NCI-H82 (cell line): Measurements from ENCODE around the gene IFNA14.
"Not testable (repeated sequence)": the region's sequence is repeated elsewhere in the genome, so short reads cannot be mapped to it uniquely, and the experiment has no call there.

Experiments used
- DNase-seq: peaks from one replicate; lab custom pipeline; 2025; lab: John Stamatoyannopoulos, UW

IFNA14 gene

DNA sequence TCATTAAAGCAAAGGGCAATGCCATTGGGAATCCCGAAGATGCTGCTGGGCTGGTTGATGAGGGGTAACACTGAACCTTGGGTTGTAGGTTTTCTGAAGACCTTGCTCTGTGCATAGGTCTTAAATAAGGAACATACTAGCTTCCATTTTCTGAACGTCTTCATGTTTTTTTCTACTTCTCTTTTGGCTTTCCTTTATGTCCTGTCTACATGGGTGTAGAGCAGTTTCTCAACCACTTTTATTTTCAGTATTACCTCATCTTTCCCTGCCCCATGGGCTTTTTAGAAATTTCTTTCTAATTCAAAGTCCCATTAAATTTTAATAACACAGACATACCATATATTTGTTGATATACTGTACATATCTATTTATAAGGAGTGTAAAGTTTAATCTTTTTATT lies at the start of gene IFNA14:
IFNA14 (minus strand) TSS at position 95 of the 400 bp plus-strand sequence; CDS start at position 25, 70 bp downstream.
- no peak for DNase-seq

GRCh38 chr9:21287280-21287679 lies 47.5 kb upstream of the IFNA14 start:
- no peak for DNase-seq

GRCh38 chr9:21286659-21287058 lies 46.9 kb upstream of the IFNA14 start:
- DNase-seq: no peak

GRCh38 chr9:21286099-21286498 lies 46.3 kb upstream of the IFNA14 start:
- DNase-seq: no peak

DNA sequence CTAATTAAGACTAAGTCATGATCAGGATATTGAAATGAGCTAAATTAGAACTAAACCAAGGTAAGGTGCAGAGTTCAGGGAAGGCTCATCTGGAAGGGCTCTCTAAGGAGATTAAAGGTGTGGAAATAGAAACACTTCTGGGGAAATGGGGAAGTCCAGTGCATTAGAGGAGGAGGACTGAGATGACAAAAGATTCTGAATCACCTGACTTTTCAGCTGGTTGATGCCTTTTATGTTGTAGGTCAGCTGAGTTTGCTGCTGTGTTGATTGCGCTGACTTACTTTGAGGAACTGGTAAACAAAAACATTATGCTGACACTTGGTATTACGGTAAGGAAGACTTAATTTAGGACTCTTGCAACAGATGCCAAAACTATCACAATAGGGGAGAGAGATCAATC lies 41.5 kb upstream of the IFNA14 start:
- no peak for DNase-seq

- DNase-seq: no peak
These were observed 28.5 kb upstream of the IFNA14 start for GRCh38 chr9:21268347-21268657.

- DNase-seq: no peak
These were observed 27.9 kb upstream of the IFNA14 start for GRCh38 chr9:21267485-21268346.

GRCh38 chr9:21266733-21267484 lies 27.1 kb upstream of the IFNA14 start:
- no peak for DNase-seq

DNA sequence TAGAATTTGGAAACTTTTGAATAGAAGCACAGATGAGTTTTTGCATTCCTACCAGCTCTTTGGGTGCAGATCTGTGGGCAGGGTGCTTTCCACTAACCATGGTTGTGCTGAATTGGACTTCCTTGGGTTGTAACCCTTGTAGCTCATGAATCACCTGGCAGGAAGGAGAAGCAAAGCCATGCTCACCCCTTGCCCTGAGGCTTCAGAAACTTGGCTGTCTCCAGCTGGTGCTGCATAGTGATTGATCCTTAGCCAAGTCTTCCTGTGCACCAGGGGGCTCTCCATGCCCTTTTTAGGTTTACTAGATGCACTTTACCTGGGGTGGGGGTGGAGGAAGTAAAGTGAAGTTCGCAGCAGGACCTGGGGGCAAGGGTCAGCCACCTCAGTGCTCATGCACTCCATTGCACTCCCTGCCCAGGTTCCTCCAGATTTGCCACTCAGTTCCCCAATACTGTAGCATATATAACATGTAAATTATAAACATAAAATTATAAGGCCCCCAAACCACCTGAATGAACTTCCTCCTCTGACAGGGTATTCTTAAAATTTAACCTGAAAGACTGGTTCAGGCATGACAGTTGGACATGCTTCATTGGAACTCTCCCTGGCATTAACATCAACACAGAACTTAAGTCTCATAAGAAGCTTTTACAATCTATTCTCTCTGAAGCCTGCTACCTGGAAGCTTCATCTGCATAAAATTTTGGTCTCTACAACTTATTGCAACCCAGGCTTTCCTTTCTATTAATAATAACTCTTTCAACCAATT lies 25.8 kb upstream of the IFNA14 start:
- DNase-seq: no peak

DNA sequence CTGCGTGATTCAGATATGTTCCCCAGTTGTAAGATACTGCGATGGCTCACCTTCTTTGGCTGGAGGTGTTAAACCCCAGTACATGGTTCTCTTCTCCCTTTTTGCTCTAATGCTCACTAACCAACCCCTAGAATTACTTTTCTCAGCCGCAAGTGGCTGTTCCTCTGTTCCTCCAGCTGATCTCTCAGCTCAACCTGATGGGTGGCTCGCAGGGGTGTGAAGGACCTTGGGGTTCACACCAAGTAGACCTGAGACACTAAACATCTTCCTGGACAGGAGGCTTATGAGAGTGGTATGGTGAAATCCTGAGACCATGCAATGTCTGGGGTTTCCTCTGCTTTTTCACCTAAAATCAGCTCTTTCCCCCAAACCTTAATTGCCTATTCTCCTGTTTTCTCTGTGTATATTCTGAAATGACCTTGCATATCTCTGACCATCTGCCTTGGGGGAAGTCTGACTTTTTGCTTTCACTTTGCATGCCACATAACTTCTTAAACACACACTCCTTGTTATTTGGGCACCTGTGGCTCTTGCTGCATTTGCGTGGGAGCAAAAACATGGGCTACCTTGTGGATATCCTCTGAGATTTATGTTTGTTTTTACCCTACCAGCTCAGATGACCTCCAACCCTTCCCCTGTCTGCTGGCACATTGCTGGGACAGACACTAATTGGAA lies 15.9 kb upstream of the IFNA14 start:
- no peak for DNase-seq

DNA sequence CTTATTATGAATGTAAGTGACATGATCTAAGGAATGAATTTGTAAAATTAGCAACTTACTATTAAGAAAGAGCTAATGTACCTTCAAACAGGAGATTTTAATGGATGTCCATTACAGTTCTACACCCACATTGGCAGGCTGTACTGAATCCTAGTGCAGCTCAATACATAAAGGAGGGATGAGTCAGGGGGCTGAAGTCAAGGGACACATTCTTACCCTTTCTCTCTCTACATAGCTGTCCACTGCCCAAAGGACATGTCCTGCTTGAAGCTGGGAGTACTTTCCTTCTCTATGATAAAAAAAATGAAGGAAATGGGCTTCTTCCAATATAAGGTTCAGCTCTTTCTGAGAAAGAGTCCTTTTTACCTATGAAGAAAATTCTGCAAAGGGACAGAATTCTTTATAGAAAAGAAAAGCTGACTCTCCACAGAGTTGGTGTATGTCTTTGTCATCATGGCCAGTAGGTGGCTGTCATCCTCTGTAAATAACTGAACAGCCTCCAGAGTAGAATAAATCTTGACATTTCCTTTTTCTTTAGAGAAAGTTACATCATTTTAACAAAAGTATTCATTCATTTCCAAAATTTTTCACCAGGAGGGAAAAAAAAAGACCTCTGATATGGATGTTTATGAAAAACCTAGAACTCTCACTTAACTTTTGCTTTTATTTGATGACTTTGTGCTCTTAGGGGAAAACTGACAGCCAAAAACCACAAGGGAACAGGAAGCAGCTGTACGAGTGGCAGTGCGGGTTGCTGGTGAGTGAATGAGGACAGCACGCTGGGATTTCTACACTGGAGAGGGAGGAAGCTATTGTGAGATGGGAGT lies 13.1 kb upstream of the IFNA14 start:
- DNase-seq: peak; percentile 40

GRCh38 chr9:21251638-21252037 lies 11.8 kb upstream of the IFNA14 start:
- no peak for DNase-seq

DNA sequence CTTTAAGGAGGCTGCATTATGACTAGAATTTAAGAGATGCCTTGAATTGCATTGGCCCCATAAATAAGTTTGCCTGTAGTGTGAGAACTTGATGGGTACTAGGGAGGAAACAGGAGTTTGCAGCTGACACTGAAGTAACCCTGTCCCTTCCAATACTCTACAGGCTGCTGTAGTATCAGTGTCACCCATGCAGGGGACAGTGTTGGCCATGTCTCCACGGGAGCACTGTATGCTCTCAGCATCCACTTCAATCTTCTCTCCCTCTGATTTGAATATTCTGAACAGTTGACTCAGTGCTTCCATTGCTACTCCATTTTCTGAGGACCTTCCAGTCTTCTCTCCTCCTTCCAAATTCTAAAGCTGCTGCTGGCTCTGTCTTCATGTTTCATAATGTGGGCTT lies 11.4 kb upstream of the IFNA14 start:
- no peak for DNase-seq

- no peak for DNase-seq
These were observed 5.0 kb upstream of the IFNA14 start for GRCh38 chr9:21244836-21245235.

DNA sequence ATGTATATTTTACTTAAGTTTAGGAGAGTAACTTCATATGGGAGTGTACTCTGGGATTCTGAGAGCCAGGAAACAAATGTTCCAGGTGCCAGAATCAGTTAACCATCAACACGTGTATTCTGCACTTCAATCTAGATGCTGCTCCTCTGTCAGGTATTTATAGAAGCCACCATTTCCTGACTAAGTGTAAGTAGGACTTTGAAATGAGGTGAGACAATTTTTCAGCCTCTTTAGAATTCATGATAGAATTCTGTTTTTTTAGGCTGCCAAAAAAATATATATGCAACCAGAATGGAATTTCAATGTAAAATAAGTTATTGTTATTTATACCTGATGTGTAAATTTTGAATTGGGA lies 3.5 kb downstream of the IFNA14 start:
- DNase-seq: not testable (repeated sequence)

DNA sequence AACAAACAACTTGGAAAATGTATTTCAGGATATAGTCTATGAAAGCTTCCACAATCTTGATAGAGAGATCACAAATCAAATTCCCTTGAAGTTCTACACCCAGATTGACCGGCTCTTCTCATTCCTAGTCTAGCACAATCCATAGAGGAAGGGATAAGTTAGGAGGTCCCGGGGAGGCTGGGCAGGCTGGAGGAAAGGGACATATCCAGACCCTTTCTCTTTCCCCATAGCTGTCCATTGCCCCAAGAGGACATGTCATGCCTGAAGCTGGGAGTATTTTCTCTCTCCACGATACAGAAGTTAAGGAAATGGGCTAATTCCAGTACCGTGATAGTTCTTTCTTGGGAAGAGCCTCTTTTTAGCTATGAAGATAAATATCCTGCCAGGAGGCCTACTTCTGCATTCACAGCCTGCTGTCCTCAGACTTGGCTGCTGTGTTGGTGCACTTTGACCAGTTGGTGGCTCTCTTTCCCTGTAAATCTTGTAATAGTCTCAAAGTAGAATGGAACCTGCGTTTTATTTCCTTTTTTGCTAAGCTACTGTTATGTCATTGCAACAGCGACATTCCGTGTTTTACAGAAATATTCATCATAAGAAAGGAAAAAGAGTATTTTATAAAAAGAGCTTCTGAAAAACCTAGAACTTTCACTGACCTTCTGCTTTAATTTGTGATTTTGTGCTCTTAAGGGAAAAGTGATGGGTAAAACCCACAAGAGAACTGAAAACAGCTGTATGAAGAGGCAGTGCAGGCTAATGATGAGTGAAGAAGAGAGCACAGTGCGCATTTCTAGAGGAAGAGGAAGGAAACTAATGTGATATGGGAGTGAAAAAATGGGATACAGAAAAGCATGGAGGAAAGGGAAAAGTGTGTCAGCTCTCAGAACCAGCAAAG lies 4.1 kb downstream of the IFNA14 start:
- peak; percentile 59 for DNase-seq

DNA sequence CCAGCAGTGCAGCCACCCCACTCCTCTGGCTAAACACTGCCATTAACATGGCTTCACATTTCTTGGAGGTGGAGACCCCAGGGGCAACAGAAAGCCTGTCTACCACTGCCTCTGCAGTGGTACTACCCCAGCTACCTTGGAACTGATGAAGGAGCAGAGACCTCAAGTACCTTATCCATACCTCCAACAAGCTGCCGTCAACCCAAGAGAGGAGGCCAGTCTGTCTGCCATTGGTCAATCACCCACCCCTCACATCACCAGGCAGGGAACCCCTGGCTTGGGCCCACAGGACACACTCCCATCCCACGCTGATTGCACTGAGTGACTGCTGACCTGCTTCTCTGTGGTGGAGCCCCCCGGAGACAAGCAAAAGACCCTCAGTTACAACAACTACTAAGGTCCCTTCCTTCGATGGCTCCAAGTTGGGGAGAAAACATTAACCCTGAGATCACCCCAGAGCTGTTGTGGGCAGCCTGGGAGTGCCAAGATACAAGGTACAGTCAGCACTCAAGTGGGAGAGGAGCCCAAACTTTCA lies 5.6 kb downstream of the IFNA14 start:
- no peak for DNase-seq

DNA sequence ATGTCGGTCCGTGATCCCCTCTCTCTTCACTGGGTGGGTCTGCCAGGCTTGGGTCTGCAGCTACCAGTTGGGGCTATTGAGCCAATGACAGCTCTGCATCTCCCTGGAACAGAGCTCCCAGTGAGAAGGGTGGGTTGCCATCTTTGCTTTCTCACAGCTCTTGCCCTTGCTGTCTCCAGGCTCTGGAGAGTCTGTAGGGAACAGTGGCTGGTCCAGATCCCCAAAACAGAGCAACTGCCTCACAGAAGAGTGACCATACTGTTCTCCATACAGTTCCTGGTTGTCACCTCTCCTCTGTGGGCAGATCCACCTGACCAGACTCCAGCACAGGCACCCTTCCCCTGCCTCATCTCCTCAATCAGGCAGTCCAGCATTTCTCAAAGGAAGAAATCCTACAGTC lies 6.5 kb downstream of the IFNA14 start:
- DNase-seq: no peak

GRCh38 chr9:21228122-21228521 lies 11.7 kb downstream of the IFNA14 start, which contains the start of gene IFNA17:
IFNA17 (minus strand) TSS chr9:21228222; CDS start chr9:21228173, 49 bp downstream.
- no peak for DNase-seq

DNA sequence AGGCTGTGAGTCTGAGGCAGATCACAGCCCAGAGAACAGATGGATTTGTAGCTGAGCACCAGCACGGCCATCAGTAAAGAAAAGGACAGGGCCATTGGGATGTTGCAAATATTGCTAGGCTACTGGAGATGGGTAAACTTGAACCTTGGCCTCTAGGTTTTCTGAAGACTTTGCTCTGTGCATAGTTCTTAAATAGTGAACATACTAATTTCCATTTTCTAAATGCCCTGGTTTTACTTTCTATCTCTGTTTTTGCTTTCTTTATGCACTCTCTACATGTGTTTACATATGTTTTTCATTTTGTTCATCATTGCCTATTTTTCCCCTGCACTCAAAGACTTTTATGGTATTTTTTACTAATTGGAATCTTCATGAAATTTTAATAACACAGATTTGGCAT lies 22.6 kb downstream of the IFNA14 start, which contains the start of gene IFNA16:
IFNA16 (minus strand) TSS at position 101 of the 400 bp plus-strand sequence; CDS start at position 95, 6 bp downstream.
- DNase-seq: not testable (repeated sequence)
